Measurements from ENCODE around the gene PLEKHB1.

The PLEKHB1 gene

DNA sequence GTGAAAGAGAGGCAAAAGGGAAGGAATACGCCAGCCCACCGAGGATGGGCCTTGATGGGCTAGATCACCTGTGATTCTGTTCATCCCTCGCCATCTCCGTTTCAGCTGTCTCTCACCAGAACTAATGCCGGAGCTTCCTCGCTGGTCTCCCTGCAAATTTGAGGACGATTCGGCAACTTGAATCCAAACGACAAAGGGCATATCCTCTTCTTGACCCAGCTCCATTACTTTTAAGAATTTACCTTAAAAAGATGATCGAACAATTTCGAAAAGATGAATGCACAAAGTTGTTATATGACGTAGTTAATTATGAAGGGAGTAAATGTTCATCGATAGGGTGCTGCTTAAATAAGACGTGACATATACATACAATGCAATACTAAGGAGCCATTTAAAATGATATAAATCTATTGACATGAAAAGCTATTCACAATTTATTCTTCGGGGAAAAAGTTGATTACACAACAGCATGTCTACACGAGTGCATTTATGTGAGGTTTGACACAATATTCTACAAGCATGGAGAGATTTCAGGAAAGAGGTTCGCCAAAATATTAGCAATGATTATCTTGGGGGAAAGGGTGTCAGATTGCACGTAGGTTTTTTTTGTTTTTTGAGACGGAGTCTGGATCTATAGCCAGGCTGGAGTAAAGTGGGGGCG is 47.5 kb upstream of the PLEKHB1 start:
- Histone ChIP-seq H3K4me3 (ENCODE audit: low read length) (peak overlapping the region; percentile 85), H3K36me3 (replicated peaks; ENCODE audit: low read depth, low read length) (no peaks in the 10 kb centered on the region), H3K27ac (ENCODE audit: low read length) (peak overlapping the region; percentile 75), H3K79me2 (ENCODE audit: low read length) (peaks cover 30% of the 10 kb centered on the region), H2AFZ (ENCODE audit: low read depth, low read length) (peak overlapping the region; percentile 95), H3K4me2 (ENCODE audit: low read length) (peak overlapping the region; percentile 64), H3K9ac (ENCODE audit: low read length) (peak overlapping the region; percentile 85), H3K27me3 (ENCODE audit: low read depth, low read length) (no peaks in the 10 kb centered on the region), H4K20me1 (ENCODE audit: insufficient read depth, low read length) (peaks cover 4% of the 10 kb centered on the region), H3K9me3 (ENCODE audit: insufficient read depth, low read length) (no peaks in the 10 kb centered on the region), H3K4me1 (ENCODE audit: low read length) (peaks cover 12% of the 10 kb centered on the region)
- TF ChIP-seq, protein P1, sequence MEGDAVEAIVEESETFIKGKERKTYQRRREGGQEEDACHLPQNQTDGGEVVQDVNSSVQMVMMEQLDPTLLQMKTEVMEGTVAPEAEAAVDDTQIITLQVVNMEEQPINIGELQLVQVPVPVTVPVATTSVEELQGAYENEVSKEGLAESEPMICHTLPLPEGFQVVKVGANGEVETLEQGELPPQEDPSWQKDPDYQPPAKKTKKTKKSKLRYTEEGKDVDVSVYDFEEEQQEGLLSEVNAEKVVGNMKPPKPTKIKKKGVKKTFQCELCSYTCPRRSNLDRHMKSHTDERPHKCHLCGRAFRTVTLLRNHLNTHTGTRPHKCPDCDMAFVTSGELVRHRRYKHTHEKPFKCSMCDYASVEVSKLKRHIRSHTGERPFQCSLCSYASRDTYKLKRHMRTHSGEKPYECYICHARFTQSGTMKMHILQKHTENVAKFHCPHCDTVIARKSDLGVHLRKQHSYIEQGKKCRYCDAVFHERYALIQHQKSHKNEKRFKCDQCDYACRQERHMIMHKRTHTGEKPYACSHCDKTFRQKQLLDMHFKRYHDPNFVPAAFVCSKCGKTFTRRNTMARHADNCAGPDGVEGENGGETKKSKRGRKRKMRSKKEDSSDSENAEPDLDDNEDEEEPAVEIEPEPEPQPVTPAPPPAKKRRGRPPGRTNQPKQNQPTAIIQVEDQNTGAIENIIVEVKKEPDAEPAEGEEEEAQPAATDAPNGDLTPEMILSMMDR (IDR thresholded peaks at IDR 0.05; ENCODE audit: low read depth, low read length), result no peak
- no peak for TF ChIP-seq EZH2phosphoT487 (IDR thresholded peaks at IDR 0.05; ENCODE audit: low read depth)

DNA sequence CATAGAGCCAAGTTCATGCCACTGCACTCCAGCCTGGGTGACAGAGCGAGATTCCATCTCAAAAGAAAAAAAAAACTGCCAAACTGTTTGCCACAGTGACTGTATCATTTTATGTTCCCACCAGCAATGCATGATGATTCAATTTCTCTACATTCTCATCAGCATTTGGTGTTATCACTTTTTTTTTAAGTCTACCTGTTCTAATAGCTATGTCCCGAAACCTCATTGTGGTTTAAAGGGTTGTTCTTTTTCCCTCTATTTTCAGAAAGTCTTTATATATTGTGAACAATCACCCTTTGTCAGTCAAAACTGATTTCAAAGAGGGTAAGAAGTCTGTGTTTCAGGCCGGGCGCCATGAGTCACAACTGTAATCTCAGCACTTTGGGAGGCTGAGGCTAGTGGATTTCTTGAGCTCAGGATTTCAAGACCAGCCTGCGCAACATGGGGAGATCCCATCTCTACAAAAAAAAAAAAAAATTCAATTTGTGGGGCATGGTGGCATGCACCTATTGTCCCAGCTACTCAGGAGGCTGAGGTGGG is 33.7 kb upstream of the PLEKHB1 start:
- H4K20me1 ChIP-seq (ENCODE audit: insufficient read depth, low read length), result no peaks in the 10 kb centered on the region
- TF ChIP-seq, protein P1 (IDR thresholded peaks at IDR 0.05; ENCODE audit: low read depth, low read length), result no peak
- TF ChIP-seq EZH2phosphoT487 (IDR thresholded peaks at IDR 0.05; ENCODE audit: low read depth), result no peak

GRCh38 chr11:73614591-73614990 is 31.8 kb upstream of the PLEKHB1 start:
- no peak overlapping the region for H3K4me3 ChIP-seq (ENCODE audit: low read length)
- no peak overlapping the region for H3K9ac ChIP-seq (ENCODE audit: low read length)
- H3K4me2 ChIP-seq (ENCODE audit: low read length), result no peak overlapping the region
- no peaks in the 10 kb centered on the region for H3K79me2 ChIP-seq (ENCODE audit: low read length)
- no peaks in the 10 kb centered on the region for H3K9me3 ChIP-seq (ENCODE audit: insufficient read depth, low read length)
- peaks cover 3% of the 10 kb centered on the region; the same call in 1 of the 2 replicates for H3K27me3 ChIP-seq (ENCODE audit: low read depth, low read length)
- no peak overlapping the region for H2AFZ ChIP-seq (ENCODE audit: low read depth, low read length)
- no peak overlapping the region for H3K27ac ChIP-seq (ENCODE audit: low read length)
- no peaks in the 10 kb centered on the region for H3K4me1 ChIP-seq (ENCODE audit: low read length)
- no peaks in the 10 kb centered on the region for H3K36me3 ChIP-seq (replicated peaks; ENCODE audit: low read depth, low read length)
- no peak for TF ChIP-seq EZH2phosphoT487 (IDR thresholded peaks at IDR 0.05; ENCODE audit: low read depth)
- TF ChIP-seq, protein P1 (IDR thresholded peaks at IDR 0.05; ENCODE audit: low read depth, low read length), result no peak
- no peaks in the 10 kb centered on the region for H4K20me1 ChIP-seq (ENCODE audit: insufficient read depth, low read length)

More for the DNA sequence above, 33.7 kb upstream of the PLEKHB1 start:
- no peaks in the 10 kb centered on the region for H3K9me3 ChIP-seq (ENCODE audit: insufficient read depth, low read length)
- H3K4me3 ChIP-seq (ENCODE audit: low read length), result no peak overlapping the region
- H3K36me3 ChIP-seq (replicated peaks; ENCODE audit: low read depth, low read length), result no peaks in the 10 kb centered on the region
- no peak overlapping the region for H3K9ac ChIP-seq (ENCODE audit: low read length)
- H3K27me3 ChIP-seq (ENCODE audit: low read depth, low read length), result peaks cover 3% of the 10 kb centered on the region; the same call in 1 of the 2 replicates
- H2AFZ ChIP-seq (ENCODE audit: low read depth, low read length), result no peak overlapping the region
- no peaks in the 10 kb centered on the region for H3K4me1 ChIP-seq (ENCODE audit: low read length)
- no peaks in the 10 kb centered on the region for H3K79me2 ChIP-seq (ENCODE audit: low read length)
- H3K27ac ChIP-seq (ENCODE audit: low read length), result no peak overlapping the region
- H3K4me2 ChIP-seq (ENCODE audit: low read length), result no peak overlapping the region

- H2AFZ ChIP-seq (ENCODE audit: low read depth, low read length), result 0 out of 2 replicates have a peak overlapping the region, but pooled peaks have one; percentile 23
- H3K27me3 ChIP-seq (ENCODE audit: low read depth, low read length), result peaks cover 20% of the 10 kb centered on the region
- no peak overlapping the region for H3K4me3 ChIP-seq (ENCODE audit: low read length)
- peak overlapping the region; percentile 33 for H3K4me2 ChIP-seq (ENCODE audit: low read length)
- no peaks in the 10 kb centered on the region for H3K79me2 ChIP-seq (ENCODE audit: low read length)
- H4K20me1 ChIP-seq (ENCODE audit: insufficient read depth, low read length), result no peaks in the 10 kb centered on the region
- peaks cover 12% of the 10 kb centered on the region for H3K4me1 ChIP-seq (ENCODE audit: low read length)
- TF ChIP-seq, protein P1 (IDR thresholded peaks at IDR 0.05; ENCODE audit: low read depth, low read length), result no peak
- no peak for TF ChIP-seq EZH2phosphoT487 (IDR thresholded peaks at IDR 0.05; ENCODE audit: low read depth)
- no peak overlapping the region for H3K9ac ChIP-seq (ENCODE audit: low read length)
- H3K27ac ChIP-seq (ENCODE audit: low read length), result no peak overlapping the region
- H3K36me3 ChIP-seq (replicated peaks; ENCODE audit: low read depth, low read length), result no peaks in the 10 kb centered on the region
- H3K9me3 ChIP-seq (ENCODE audit: insufficient read depth, low read length), result no peaks in the 10 kb centered on the region
These were observed 23.3 kb upstream of the PLEKHB1 start for GRCh38 chr11:73622926-73623593.
